RWPE1 (cell line): ENCODE results near the gene CACNA1A.

Source experiments
- CTCF ChIA-PET: fragments of 350-600 bp; sonication (Branson Sonifier 250); formaldehyde crosslinking; extraction: SDS; loops from one replicate; lab custom pipeline; 2021; lab: Yijun Ruan, JAX
- POLR2A ChIA-PET: fragments of 400-600 bp; formaldehyde crosslinking; extraction: SDS; loops from one replicate; lab custom pipeline; 2020; ENCODE audit warnings: antibody characterized with exemption; ENCODE audit not compliant: low non-redundant PET; lab: Yijun Ruan, JAX
- DNase-seq: peaks from one replicate; pipeline ENCODE4 v3.0.0; 2012; ENCODE audit warnings: low spot score
- H3K27ac ChIP-seq: fragments of 450-650 bp; 2 replicates; pipeline ENCODE4 v1.5.1; 2017
- CTCF ChIP-seq: fragments of 450-650 bp; conservative IDR thresholded peaks from 2 replicates; pipeline ENCODE4 v1.5.1; 2017; ENCODE audit warnings: low read depth, mild to moderate bottlenecking

CACNA1A gene

GRCh38 chr19:13521066-13521465 lies 14.8 kb upstream of the CACNA1A start:
- ChIA-PET POLR2A (no interaction called here), CTCF (no interaction called here)
- no peak for DNase-seq

GRCh38 chr19:13511947-13512346 lies 5.7 kb upstream of the CACNA1A start:
- ChIA-PET CTCF (no interaction called here), POLR2A (no interaction called here)
- no peak overlapping the region for H3K27ac ChIP-seq
- no peak for TF ChIP-seq CTCF
- no peak for DNase-seq

More at GRCh38 chr19:13521066-13521465, 14.8 kb upstream of the CACNA1A start:
- no peak for TF ChIP-seq CTCF
- H3K27ac ChIP-seq = no peak overlapping the region

GRCh38 chr19:13507053-13507611 lies 853 bp upstream of the CACNA1A start:
- H3K27ac ChIP-seq = no peak overlapping the region
- ChIA-PET CTCF (interaction anchor here (0.7 kb wide), 2 partner anchors 42 to 145 kb away, joined by 3 to 5 read pairs; no protein-coding TSS in a partner anchor), POLR2A (no interaction called here)
- TF ChIP-seq CTCF = no peak
- DNase-seq = no peak

- CTCF ChIA-PET = interaction anchor here (0.6 kb wide), 3 partner anchors 26 to 132 kb away, joined by 3 to 5 read pairs (median 3); no protein-coding TSS in a partner anchor
- H3K27ac ChIP-seq = no peak overlapping the region
- DNase-seq = no peak
- no peak for TF ChIP-seq CTCF
- POLR2A ChIA-PET = no interaction called here
Observed at GRCh38 chr19:13505761-13506470, 363 bp downstream of the CACNA1A start.

- ChIA-PET POLR2A (no interaction called here), CTCF (interaction anchor here (0.6 kb wide), 1 partner anchor 109 kb away, joined by 5 read pairs; no protein-coding TSS in a partner anchor)
- DNase-seq = no peak
- no peak overlapping the region for H3K27ac ChIP-seq
- no peak for TF ChIP-seq CTCF
Observed at GRCh38 chr19:13505164-13505695, 1.0 kb downstream of the CACNA1A start.

- no peak overlapping the region for H3K27ac ChIP-seq
- no peak for DNase-seq
- no peak for TF ChIP-seq CTCF
- ChIA-PET CTCF (no interaction called here), POLR2A (no interaction called here)
Observed at GRCh38 chr19:13503570-13504235, 2.6 kb downstream of the CACNA1A start.
